A549 (cell line): ENCODE measurements around the gene ZNF365. TPM values are rescaled to one million over a fixed set of nuclear protein-coding genes. Genes with fewer than 3 reads are reported as not detected.

Experiments used
- ATAC-seq, 2 experiments: fragments of 200-7000 bp in 1 of 2; fragments of >200 bp in 1 of 2; cut with Nextera tagmentation in 1 of 2; cut with Tn5 transposase in 1 of 2; 3 replicates each; pipeline versions ENCODE4 v1.8.0 to v1.9.1; 2018 to 2020; ENCODE audit warnings: mild to moderate bottlenecking in 1 of 2, moderate library complexity in 1 of 2
- CTCF ChIA-PET: fragments of 300-600 bp; sonication (Branson Sonifier 250); formaldehyde crosslinking; extraction: SDS; loops from one replicate; lab custom pipeline; 2021; ENCODE audit warnings: antibody characterized with exemption, inconsistent platforms; lab: Yijun Ruan, JAX
- POLR2A ChIA-PET: fragments of 350-600 bp; formaldehyde crosslinking; extraction: SDS; loops from one replicate; lab custom pipeline; 2021; ENCODE audit warnings: antibody characterized with exemption, inconsistent platforms; lab: Yijun Ruan, JAX
- DNase-seq, 2 experiments: peaks; one replicate each; pipeline versions ENCODE4 v3.0.0 to v3.0.0-alpha.2; 2011 to 2016; ENCODE audit warnings: low read depth in 1 of 2, low spot score in 1 of 2
- FAIRE-seq: peaks from 2 replicates; lab custom pipeline; 2011; peaks lifted over from hg19 to GRCh38; lab: Jason Lieb, UNC
- H3K27ac ChIP-seq, 2 experiments: fragments of >200 bp; sonication (Bioruptor Twin); formaldehyde crosslinking; 3 replicates each; pipeline ENCODE4 v1.5.1; 2016 to 2017
- H3K4me1 ChIP-seq: fragments of >200 bp; sonication (Bioruptor Twin); formaldehyde crosslinking; 3 replicates; pipeline ENCODE4 v1.6.1; 2016
- H3K4me2 ChIP-seq: fragments of >200 bp; sonication (Bioruptor Twin); formaldehyde crosslinking; 3 replicates; pipeline ENCODE4 v1.6.1; 2016
- H3K4me3 ChIP-seq: fragments of >200 bp; sonication (Bioruptor Twin); formaldehyde crosslinking; 3 replicates; pipeline ENCODE4 v1.5.1; 2016
- H3K9me3 ChIP-seq: fragments of >200 bp; sonication (Bioruptor Twin); formaldehyde crosslinking; 3 replicates; pipeline ENCODE4 v1.6.1; 2016
- BCL3 ChIP-seq: fragments of >200 bp; sonication (Bioruptor Twin); formaldehyde crosslinking; IDR thresholded peaks from 3 replicates; pipeline ENCODE4 v1.6.1; 2016
- BHLHE40 ChIP-seq: IDR thresholded peaks from 2 replicates; pipeline ENCODE4 v1.6.1; 2012; ENCODE audit warnings: low read depth, low read length, inconsistent platforms
- CBX2 ChIP-seq: fragments of 200-600 bp; sonication (generic); IDR thresholded peaks from 2 replicates; pipeline ENCODE4 v1.6.1; 2016; ENCODE audit warnings: low read depth, mild to moderate bottlenecking, borderline replicate concordance
- CHD2 ChIP-seq: fragments of 150-350 bp; IDR thresholded peaks from 2 replicates; pipeline ENCODE4 v1.6.1; 2014; ENCODE audit warnings: low read length; ENCODE audit not compliant: partially characterized antibody
- EHMT2 ChIP-seq: fragments of 200-600 bp; sonication (generic); IDR thresholded peaks from 2 replicates; pipeline ENCODE4 v1.6.1; 2016; ENCODE audit warnings: antibody characterized with exemption, low read depth, mild to moderate bottlenecking, moderate library complexity
- ELK1 ChIP-seq: fragments of 150-350 bp; IDR thresholded peaks from 2 replicates; pipeline ENCODE4 v1.6.1; 2014; ENCODE audit warnings: low read depth, mild to moderate bottlenecking, low read length
- FOSB ChIP-seq: fragments of 250-450 bp; sonication (Bioruptor Pico); IDR thresholded peaks from 2 replicates; pipeline ENCODE4 v1.5.0; 2020; ENCODE audit warnings: mild to moderate bottlenecking, moderate library complexity
- HDAC2 ChIP-seq: fragments of 200-600 bp; sonication (generic); IDR thresholded peaks from 2 replicates; pipeline ENCODE4 v1.6.1; 2016
- HES2 ChIP-seq: fragments of >200 bp; sonication (Bioruptor Twin); formaldehyde crosslinking; IDR thresholded peaks from 2 replicates; pipeline ENCODE4 v1.6.1; 2016
- HOXA7 ChIP-seq: fragments of 250-450 bp; sonication (Bioruptor Pico); IDR thresholded peaks from 2 replicates; pipeline ENCODE4 v1.5.0; 2020; ENCODE audit warnings: mild to moderate bottlenecking, moderate library complexity
- JUN ChIP-seq, 2 experiments: fragments of >200 bp; sonication (Bioruptor Twin); formaldehyde crosslinking; IDR thresholded peaks; 2 replicates in 1 of 2; 3 replicates in 1 of 2; pipeline ENCODE4 v1.6.1; 2016 to 2017
- JUNB ChIP-seq: fragments of >200 bp; sonication (Bioruptor Twin); formaldehyde crosslinking; IDR thresholded peaks from 2 replicates; pipeline ENCODE4 v1.6.1; 2016
- KDM1A ChIP-seq: fragments of 200-600 bp; sonication (generic); IDR thresholded peaks from 2 replicates; pipeline ENCODE4 v1.6.1; 2016; ENCODE audit warnings: low read depth, mild to moderate bottlenecking
- MAZ ChIP-seq: fragments of 150-350 bp; IDR thresholded peaks from 2 replicates; pipeline ENCODE4 v1.6.1; 2014; ENCODE audit warnings: antibody characterized with exemption, low read depth, low read length, borderline replicate concordance
- NFE2L2 ChIP-seq: fragments of 150-350 bp; conservative IDR thresholded peaks from 2 replicates; pipeline ENCODE4 v1.6.1; 2014; ENCODE audit warnings: low read length
- NPAS2 ChIP-seq: fragments of 250-450 bp; sonication (Bioruptor Pico); IDR thresholded peaks from 2 replicates; pipeline ENCODE4 v1.8.0; 2022; ENCODE audit warnings: mild to moderate bottlenecking, moderate library complexity, borderline replicate concordance
- REST ChIP-seq: fragments of 200-600 bp; sonication (generic); IDR thresholded peaks from 2 replicates; pipeline ENCODE4 v1.6.1; 2016; ENCODE audit warnings: antibody characterized with exemption, mild to moderate bottlenecking, moderate library complexity
- USF2 ChIP-seq: fragments of 450-650 bp; IDR thresholded peaks from 2 replicates; pipeline ENCODE4 v1.6.1; 2014; ENCODE audit warnings: antibody characterized with exemption
- ZSCAN20 ChIP-seq: fragments of 250-450 bp; sonication (Bioruptor Pico); IDR thresholded peaks from 2 replicates; pipeline ENCODE4 v1.8.0; 2022; ENCODE audit warnings: mild to moderate bottlenecking, moderate library complexity
- WGBS: methylation state at CpG from one replicate; pipeline ENCODE4 v1.1.6; 2017; ENCODE audit errors: missing lambda C conversion rate; 5-methylcytosine and 5-hydroxymethylcytosine counted together
- polyA plus RNA-seq, 4 experiments: library from polyadenylated mRNA; depleted of rRNA in 3 of 4; stranded (reverse); fragments of >200 nt; fragmentation: RNase III in 1 of 4; extraction: RNeasy Plus Mini Kit Qiagen cat#74134 plus additional on column Dnase treatment in 1 of 4; gene quantifications; 2 replicates in 3 of 4; 3 replicates in 1 of 4; pipeline ENCODE4 v1.2.3, GENCODE V29; 2011 to 2017

Gene ZNF365
- polyA plus RNA-seq, 2 of the 4 experiments (the other 2 are of a cell fraction): 1.3 to 1.5 TPM

GRCh38 chr10:62377026-62377415 is 2.9 kb downstream of the ZNF365 start:
- H3K4me3 ChIP-seq: no peak overlapping the region

GRCh38 chr10:62377966-62378365 is 3.8 kb downstream of the ZNF365 start:
- Histone ChIP-seq H3K4me2 (no peak overlapping the region), H3K4me1 (peaks cover 24% of the 10 kb centered on the region), H3K9me3 (no peaks in the 10 kb centered on the region), H3K27ac (no peak overlapping the region), H3K4me3 (no peak overlapping the region)
- CTCF ChIA-PET: no interaction called here
- 85% methylated on average over 6 of the region's 6 CpGs for WGBS
- no peak for FAIRE-seq
- DNase-seq: no peak
- POLR2A ChIA-PET: no interaction called here
- no peak for ATAC-seq
- no peak for TF ChIP-seq HES2
- no peak for TF ChIP-seq CBX2
- no peak for TF ChIP-seq ELK1
- TF ChIP-seq NPAS2 (CRISPR knock-in tag): no peak
- TF ChIP-seq BHLHE40: no peak
- TF ChIP-seq HDAC2: no peak
- no peak for TF ChIP-seq JUNB
- no peak for TF ChIP-seq JUN (IDR thresholded peaks at IDR 0.05)
- TF ChIP-seq BCL3: no peak

More at GRCh38 chr10:62377026-62377415, 2.9 kb downstream of the ZNF365 start:
- Histone ChIP-seq H3K27ac (no peak overlapping the region), H3K4me1 (peaks cover 24% of the 10 kb centered on the region), H3K4me2 (no peak overlapping the region), H3K9me3 (no peaks in the 10 kb centered on the region)
- ATAC-seq: no peak
- no peak for DNase-seq
- TF ChIP-seq CHD2 (no peak), BCL3 (no peak), EHMT2 (no peak), USF2 (no peak), FOSB (no peak), NFE2L2 (no peak), REST (no peak), KDM1A (no peak), HES2 (no peak), MAZ (no peak), HOXA7 (CRISPR knock-in tag) (no peak), ZSCAN20 (CRISPR knock-in tag) (no peak)
- 72% methylated on average over 3 of the region's 3 CpGs for WGBS
- POLR2A ChIA-PET: no interaction called here
- CTCF ChIA-PET: interaction anchor here (1.5 kb wide), 1 partner anchor 113 kb away, joined by 5 read pairs; no protein-coding TSS in a partner anchor
- FAIRE-seq: no peak
